Thymus (tissue), 11 donors: Measurements from ENCODE around the gene PLD5. TPM values are rescaled to one million over a fixed set of nuclear protein-coding genes. Genes with fewer than 3 reads are reported as not detected.

Experiments used
- DNase-seq, 9 donors: peaks; one replicate each; pipeline ENCODE4 v3.0.0-alpha.2; 2013; ENCODE audit warnings: low spot score in 9 of 9, low read depth in 6 of 9, missing footprints in 1 of 9
- H3K27ac ChIP-seq, 2 donors: one replicate each; pipeline ENCODE4 v1.5.1; 2013; ENCODE audit warnings: control low read depth in 1 of 2, low read depth in 1 of 2, low read length in 1 of 2, mild to moderate bottlenecking in 1 of 2, moderate library complexity in 1 of 2
- H3K27me3 ChIP-seq, 2 donors: one replicate each; pipeline ENCODE4 v1.5.1; 2013; ENCODE audit warnings: low read length in 1 of 2; ENCODE audit not compliant: control insufficient read depth in 2 of 2, insufficient read depth in 1 of 2
- H3K36me3 ChIP-seq, 2 donors: one replicate each; pipeline ENCODE4 v1.5.1; 2013; ENCODE audit warnings: low read length in 1 of 2, mild to moderate bottlenecking in 1 of 2, moderate library complexity in 1 of 2; ENCODE audit not compliant: control insufficient read depth in 2 of 2, insufficient read depth in 2 of 2
- H3K4me1 ChIP-seq, 2 donors: one replicate each; pipeline ENCODE4 v1.5.1; 2013; ENCODE audit warnings: low read length in 2 of 2; ENCODE audit not compliant: control insufficient read depth in 2 of 2, insufficient read depth in 2 of 2
- H3K4me3 ChIP-seq, 2 donors: one replicate each; pipeline ENCODE4 v1.5.1; 2013; ENCODE audit warnings: low read length in 2 of 2, control low read depth in 1 of 2, mild to moderate bottlenecking in 1 of 2
- H3K9me3 ChIP-seq, 2 donors: one replicate each; pipeline ENCODE4 v1.5.1; 2013; ENCODE audit warnings: low read length in 1 of 2, mild to moderate bottlenecking in 1 of 2; ENCODE audit not compliant: control insufficient read depth in 2 of 2, insufficient read depth in 1 of 2
- WGBS: extraction: QIAGEN DNeasy Blood & Tissue Kit; methylation state at CpG from one replicate; pipeline ENCODE4 v1.1.7; 2013; 5-methylcytosine and 5-hydroxymethylcytosine counted together
- polyA plus RNA-seq: library from polyadenylated mRNA; stranded (reverse); fragments of 200-250 nt; gene quantifications from one replicate; pipeline ENCODE4 v1.2.3, GENCODE V29; 2013
- total RNA-seq: library from RNA; stranded (reverse); fragments of 120-200 nt; gene quantifications from one replicate; pipeline ENCODE4 v1.2.4, GENCODE V29; 2013
- donor health status: healthy.

PLD5 gene
- total and polyA plus RNA-seq, 2 donors, result 0.25 to 0.66 TPM

DNA sequence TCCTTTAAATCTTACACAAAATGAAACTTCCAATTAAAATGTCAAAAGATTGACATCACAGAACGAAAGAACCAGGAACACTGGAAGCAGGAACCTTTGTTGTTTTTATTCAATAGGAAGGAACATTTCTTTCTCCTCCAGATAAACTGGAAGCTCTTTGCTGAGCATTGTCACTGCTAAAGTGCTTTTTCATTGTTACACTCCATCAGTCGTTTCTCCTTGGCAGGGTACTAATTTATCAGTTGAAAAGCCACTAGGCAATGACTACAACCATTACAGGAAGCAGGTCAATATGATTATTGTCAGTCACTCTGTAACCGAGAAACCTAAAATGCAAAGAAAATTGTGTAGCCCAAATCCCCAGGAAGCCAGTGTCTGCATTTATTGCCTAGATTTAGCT lies 362.4 kb downstream of the PLD5 start:
- no peaks in the 10 kb centered on the region for H3K4me1 ChIP-seq
- H3K27ac ChIP-seq, result no peak overlapping the region
- no peak overlapping the region for H3K4me3 ChIP-seq
- H3K36me3 ChIP-seq, result no peaks in the 10 kb centered on the region
- no peak for DNase-seq
- peaks cover 0 to 4% of the 10 kb centered on the region in 2 donors for H3K9me3 ChIP-seq
- no peaks in the 10 kb centered on the region for H3K27me3 ChIP-seq
- 37% methylated on average over 3 of the region's 3 CpGs for WGBS

DNA sequence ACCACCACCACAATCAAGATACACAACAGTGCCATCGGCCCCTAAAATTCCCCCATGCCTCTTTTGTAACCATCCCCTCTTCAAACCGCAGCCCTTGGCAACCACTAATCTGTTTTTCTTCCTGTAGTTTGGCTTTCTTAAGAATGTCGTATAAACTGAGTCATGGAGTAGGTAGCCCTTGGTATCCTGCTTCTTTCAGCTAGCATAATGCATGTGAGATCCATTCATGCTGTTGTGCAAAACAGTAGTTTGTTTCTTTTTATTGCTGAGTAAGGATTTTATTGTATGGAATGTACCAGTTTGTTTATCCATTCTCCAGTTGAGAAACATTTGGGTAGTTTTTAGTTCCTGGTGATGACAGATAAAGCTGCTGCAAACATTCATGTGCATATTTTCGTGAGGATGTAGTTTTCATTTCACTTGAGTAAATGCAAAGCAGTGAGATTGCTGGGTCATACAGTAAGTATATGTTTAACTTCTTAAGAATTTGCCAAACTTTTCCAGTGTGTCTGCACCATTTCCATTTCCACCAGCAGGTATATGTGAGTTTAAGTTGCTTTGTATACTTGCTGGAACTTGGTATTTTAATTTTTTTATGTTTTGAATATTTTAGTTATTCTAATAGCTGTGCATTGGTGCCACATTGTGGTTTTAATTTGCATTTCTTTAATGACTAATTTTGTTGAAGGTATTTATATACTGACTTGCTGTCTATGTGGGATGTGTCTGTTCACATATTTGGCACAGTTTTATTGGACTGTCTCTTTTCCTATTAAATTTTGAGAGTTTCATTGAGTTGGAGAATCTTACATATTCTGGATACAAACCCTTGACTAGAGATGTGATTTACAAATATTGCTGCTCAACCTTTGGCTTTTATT lies 377.2 kb downstream of the PLD5 start:
- Histone ChIP-seq H3K27ac (no peak overlapping the region), H3K9me3 (no peaks in the 10 kb centered on the region), H3K4me1 (no peaks in the 10 kb centered on the region), H3K4me3 (no peak overlapping the region), H3K27me3 (no peaks in the 10 kb centered on the region), H3K36me3 (no peaks in the 10 kb centered on the region)
- WGBS, result 35% methylated on average over 4 of the region's 4 CpGs
- no peak for DNase-seq

DNA sequence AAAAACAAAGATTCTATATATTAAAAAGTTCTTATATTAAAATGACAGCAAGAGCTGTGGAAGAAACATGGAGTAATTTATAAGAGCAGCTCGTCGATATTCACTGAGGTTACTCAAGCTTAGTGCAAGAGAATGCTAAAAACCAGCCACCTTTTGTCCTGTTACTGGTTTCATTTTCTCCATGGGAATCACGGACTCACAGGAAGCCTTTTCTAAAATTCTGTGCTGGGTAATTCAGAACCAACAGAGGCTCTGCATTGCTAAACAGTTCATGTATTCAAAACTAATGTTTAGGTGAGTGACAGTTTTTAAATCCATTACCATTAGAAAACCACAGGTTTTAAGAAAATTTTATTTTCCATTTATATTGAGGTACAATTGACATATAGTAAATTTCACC lies 377.8 kb downstream of the PLD5 start:
- WGBS, result 62% methylated on average over 3 of the region's 3 CpGs
- Histone ChIP-seq H3K27ac (no peak overlapping the region), H3K27me3 (no peaks in the 10 kb centered on the region), H3K9me3 (no peaks in the 10 kb centered on the region), H3K36me3 (no peaks in the 10 kb centered on the region), H3K4me3 (no peak overlapping the region), H3K4me1 (no peaks in the 10 kb centered on the region)
- DNase-seq, result no peak

DNA sequence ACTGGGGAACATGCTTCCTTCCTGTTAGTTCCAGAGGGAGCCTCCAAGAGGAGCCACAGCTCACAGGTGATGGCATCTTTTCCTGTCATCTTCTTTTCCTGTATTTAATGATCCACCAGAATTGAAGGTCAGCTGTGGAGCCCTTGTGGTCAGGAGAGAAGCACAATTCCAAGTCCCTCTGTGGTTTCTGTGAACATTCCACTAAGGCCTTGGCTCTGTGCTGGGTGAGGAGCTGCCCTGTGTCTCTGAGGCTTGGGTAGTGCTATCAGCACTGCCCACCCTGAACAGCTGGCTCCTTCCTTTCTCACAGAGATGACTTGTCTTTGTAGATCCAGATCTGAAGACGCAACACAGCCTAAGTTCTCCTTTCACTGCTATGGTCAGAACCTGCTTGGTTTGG lies 383.7 kb downstream of the PLD5 start:
- no peak for DNase-seq
- Histone ChIP-seq H3K4me1 (no peaks in the 10 kb centered on the region), H3K36me3 (no peaks in the 10 kb centered on the region), H3K27me3 (no peaks in the 10 kb centered on the region), H3K4me3 (no peak overlapping the region), H3K9me3 (no peaks in the 10 kb centered on the region), H3K27ac (no peak overlapping the region)
- 75% methylated on average over 1 of the region's 1 CpG for WGBS

DNA sequence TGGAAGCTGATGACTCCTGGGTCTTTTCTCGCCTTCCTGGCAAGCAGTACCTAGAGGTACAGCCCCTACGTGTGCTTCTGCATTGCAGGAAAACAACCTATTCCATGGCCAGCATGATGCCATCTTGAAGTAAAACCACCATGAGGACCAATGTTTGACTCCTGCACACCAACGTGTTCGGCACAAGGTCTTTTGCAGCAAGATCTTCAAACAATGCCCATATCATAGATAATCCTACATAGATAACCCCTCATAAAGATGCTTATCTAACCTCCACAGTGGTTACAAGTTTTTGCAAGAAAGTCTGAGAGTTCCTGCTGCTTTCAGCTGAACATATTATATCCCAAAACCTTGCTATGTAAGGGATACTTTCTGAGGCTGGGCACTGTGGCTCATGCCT lies 384.5 kb downstream of the PLD5 start:
- WGBS, result 93% methylated on average over 4 of the region's 4 CpGs
- Histone ChIP-seq H3K4me3 (no peak overlapping the region), H3K27ac (no peak overlapping the region), H3K4me1 (no peaks in the 10 kb centered on the region), H3K27me3 (no peaks in the 10 kb centered on the region), H3K9me3 (no peaks in the 10 kb centered on the region), H3K36me3 (no peaks in the 10 kb centered on the region)
- DNase-seq, result no peak

DNA sequence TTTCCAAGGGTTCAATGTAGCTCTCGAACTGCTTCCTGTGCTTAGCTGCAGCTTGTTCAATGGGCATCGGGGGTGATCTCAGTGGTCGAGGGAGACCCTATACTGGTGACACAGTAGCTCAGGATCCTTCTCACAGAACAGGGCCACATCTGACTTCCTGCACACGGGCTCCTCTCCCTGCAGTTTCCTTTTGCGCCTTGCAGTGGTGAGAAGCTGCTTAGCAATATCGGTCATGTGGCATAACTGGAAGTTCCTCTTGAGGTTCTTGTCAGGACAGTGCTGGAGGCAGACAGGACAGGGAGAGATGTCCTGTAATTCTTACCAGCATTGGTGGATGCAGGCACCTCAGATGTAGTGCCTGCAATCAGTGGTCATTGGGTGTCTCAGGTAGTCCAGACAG lies 385.1 kb downstream of the PLD5 start:
- H3K4me3 ChIP-seq, result no peak overlapping the region
- 20% methylated on average over 6 of the region's 6 CpGs for WGBS
- H3K27ac ChIP-seq, result no peak overlapping the region
- H3K27me3 ChIP-seq, result no peaks in the 10 kb centered on the region
- H3K36me3 ChIP-seq, result no peaks in the 10 kb centered on the region
- no peaks in the 10 kb centered on the region for H3K9me3 ChIP-seq
- H3K4me1 ChIP-seq, result no peaks in the 10 kb centered on the region
- no peak for DNase-seq

DNA sequence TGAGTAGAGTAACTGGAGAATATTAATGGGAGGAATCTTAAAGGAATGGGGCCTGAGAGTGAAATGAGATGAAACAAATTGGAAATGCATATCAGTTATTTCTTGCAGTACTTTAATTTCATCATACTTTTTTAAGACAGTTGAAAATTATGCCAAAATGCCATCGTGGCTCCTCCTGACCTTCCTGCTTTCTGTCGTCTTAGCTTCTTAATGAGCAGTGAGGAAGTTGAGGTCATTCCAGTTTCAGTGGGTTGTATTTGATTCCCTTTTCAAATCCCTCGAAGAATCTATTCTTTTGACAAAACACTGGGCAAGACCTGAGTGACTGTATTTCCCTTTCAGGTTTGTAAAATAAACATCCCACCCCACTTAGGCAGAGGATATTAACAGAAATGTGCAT lies 390.7 kb downstream of the PLD5 start:
- Histone ChIP-seq H3K36me3 (no peaks in the 10 kb centered on the region), H3K27ac (no peak overlapping the region), H3K4me1 (no peaks in the 10 kb centered on the region), H3K4me3 (no peak overlapping the region), H3K27me3 (no peaks in the 10 kb centered on the region), H3K9me3 (no peaks in the 10 kb centered on the region)
- no peak for DNase-seq
- WGBS, result 22% methylated on average over 3 of the region's 3 CpGs

DNA sequence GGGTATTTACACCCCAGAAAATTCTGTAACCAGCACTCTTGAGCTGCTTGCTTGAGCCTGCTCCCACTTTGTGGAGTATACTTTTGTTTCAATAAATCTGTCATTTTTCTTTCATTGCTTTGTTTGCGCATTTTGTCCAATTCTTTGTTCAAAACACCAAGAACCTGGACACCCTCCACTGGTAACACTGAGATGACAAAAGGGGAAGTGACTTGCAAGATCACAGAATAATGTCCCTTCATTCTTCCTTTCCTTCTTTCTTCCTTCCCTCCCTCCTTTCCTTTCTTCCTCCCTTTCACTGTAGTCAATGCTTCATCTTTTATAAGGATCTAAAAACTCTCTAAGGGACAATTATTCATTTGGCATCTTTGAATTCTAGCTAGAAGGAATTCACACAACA lies 391.1 kb downstream of the PLD5 start:
- no peak overlapping the region for H3K27ac ChIP-seq
- 98% methylated on average over 1 of the region's 1 CpG for WGBS
- no peaks in the 10 kb centered on the region for H3K27me3 ChIP-seq
- no peak overlapping the region for H3K4me3 ChIP-seq
- no peaks in the 10 kb centered on the region for H3K9me3 ChIP-seq
- no peak for DNase-seq
- no peaks in the 10 kb centered on the region for H3K4me1 ChIP-seq
- H3K36me3 ChIP-seq, result no peaks in the 10 kb centered on the region

DNA sequence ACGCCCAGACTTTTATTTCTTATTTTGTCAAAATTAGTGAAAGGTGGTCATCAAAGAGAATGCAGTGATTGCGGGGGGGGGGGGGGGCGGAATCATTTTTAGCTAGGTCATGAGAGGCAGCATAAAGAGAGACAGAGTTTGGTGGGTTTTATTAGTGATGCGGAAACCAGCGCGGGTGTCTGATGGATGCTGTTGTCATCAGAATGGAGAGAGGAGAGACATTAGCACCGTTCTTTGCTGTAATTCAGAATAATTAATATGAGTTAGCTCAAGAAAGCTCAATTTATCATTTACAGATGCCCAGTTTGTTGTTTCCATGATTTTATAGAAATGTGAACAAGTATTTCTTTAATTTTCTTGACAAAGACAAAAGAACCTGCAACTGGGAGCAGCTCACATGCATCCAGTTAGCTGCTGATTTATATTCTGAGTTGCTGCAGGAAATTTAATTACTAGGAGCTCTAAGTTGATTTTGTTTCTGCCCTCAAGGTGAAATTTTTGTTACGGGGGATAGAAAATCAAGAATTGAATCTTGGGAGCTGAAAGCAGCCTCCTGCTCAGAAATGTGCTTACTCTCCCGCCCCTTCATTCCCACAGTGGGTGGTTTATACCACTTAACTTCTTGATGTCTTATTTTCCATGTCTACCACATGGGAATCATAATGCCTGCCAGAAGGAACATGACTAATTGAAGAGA lies 392.2 kb downstream of the PLD5 start:
- 87% methylated on average over 9 of the region's 9 CpGs for WGBS
- H3K27me3 ChIP-seq, result no peaks in the 10 kb centered on the region
- no peaks in the 10 kb centered on the region for H3K36me3 ChIP-seq
- no peak overlapping the region for H3K27ac ChIP-seq
- no peak overlapping the region for H3K4me3 ChIP-seq
- no peaks in the 10 kb centered on the region for H3K4me1 ChIP-seq
- DNase-seq, result no peak
- no peaks in the 10 kb centered on the region for H3K9me3 ChIP-seq
